PC-9 (cell line): ENCODE data around the gene RLN3.

ENCODE experiments used
- EZH2 ChIP-seq: fragments of 200-600 bp; sonication (generic); IDR thresholded peaks from 2 replicates; pipeline ENCODE4 v1.8.0; 2017; ENCODE audit warnings: antibody characterized with exemption, low read depth
- TF ChIP-seq, protein P1 (sequence below): fragments of 200-600 bp; sonication (generic); conservative IDR thresholded peaks from 2 replicates; pipeline ENCODE4 v1.6.1; 2017; ENCODE audit warnings: mixed run types, antibody characterized with exemption, mild to moderate bottlenecking, moderate library complexity

- TF ChIP-seq, protein P1, sequence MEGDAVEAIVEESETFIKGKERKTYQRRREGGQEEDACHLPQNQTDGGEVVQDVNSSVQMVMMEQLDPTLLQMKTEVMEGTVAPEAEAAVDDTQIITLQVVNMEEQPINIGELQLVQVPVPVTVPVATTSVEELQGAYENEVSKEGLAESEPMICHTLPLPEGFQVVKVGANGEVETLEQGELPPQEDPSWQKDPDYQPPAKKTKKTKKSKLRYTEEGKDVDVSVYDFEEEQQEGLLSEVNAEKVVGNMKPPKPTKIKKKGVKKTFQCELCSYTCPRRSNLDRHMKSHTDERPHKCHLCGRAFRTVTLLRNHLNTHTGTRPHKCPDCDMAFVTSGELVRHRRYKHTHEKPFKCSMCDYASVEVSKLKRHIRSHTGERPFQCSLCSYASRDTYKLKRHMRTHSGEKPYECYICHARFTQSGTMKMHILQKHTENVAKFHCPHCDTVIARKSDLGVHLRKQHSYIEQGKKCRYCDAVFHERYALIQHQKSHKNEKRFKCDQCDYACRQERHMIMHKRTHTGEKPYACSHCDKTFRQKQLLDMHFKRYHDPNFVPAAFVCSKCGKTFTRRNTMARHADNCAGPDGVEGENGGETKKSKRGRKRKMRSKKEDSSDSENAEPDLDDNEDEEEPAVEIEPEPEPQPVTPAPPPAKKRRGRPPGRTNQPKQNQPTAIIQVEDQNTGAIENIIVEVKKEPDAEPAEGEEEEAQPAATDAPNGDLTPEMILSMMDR, result no peak
- no peak for TF ChIP-seq EZH2
Measured at GRCh38 chr19:14050512-14050911, 22.6 kb downstream of the RLN3 start.
